ENCODE measurements around the gene SDC1. TPM values are rescaled to one million over a fixed set of nuclear protein-coding genes. Genes with fewer than 3 reads are reported as not detected.
"Not testable (repeated sequence)": the region's sequence is repeated elsewhere in the genome, so short reads cannot be mapped to it uniquely, and the experiment has no call there.

The SDC1 gene
- total and polyA plus RNA-seq, 8 donors, result 16.0 to 140 (median 45.0) TPM

- no peak for DNase-seq
- no peak overlapping the region for H3K27ac ChIP-seq
- no peak for TF ChIP-seq POLR2AphosphoS5 (IDR thresholded peaks at IDR 0.05)
- no peak for TF ChIP-seq POLR2A (IDR thresholded peaks at IDR 0.05)
- TF ChIP-seq EP300 (IDR thresholded peaks at IDR 0.05), result no peak
- no peak for TF ChIP-seq CTCF (IDR thresholded peaks at IDR 0.05)
- H3K4me1 ChIP-seq, result peaks cover 0 to 10% (median 6%) of the 10 kb centered on the region in 4 donors
- no peaks in the 10 kb centered on the region for H3K27me3 ChIP-seq
- WGBS, 5 donors, result 58 to 71% (median 67%) methylated on average over 9 of the region's 9 CpGs
- no peak overlapping the region for H3K4me3 ChIP-seq
- intact Hi-C loops (cut with DNase I; ENCODE audit: low total_unique reads), result no loop called here
- H3K9me3 ChIP-seq, result no peaks in the 10 kb centered on the region
- peaks cover 0 to 22% (median 18%) of the 10 kb centered on the region in 4 donors for H3K36me3 ChIP-seq
These were observed 17.9 kb upstream of the SDC1 start for GRCh38 chr2:20242727-20243377.

- no peak for TF ChIP-seq POLR2A (IDR thresholded peaks at IDR 0.05)
- no peak for TF ChIP-seq EP300 (IDR thresholded peaks at IDR 0.05)
- no peak for TF ChIP-seq POLR2AphosphoS5 (IDR thresholded peaks at IDR 0.05)
- TF ChIP-seq CTCF (IDR thresholded peaks at IDR 0.05), result peak in 2 of 7 experiments; percentile 31
These were observed 17.2 kb upstream of the SDC1 start for GRCh38 chr2:20241973-20242726.

GRCh38 chr2:20240291-20240690 lies 15.4 kb upstream of the SDC1 start:
- H3K36me3 ChIP-seq; H3K9me3 ChIP-seq; H3K27me3 ChIP-seq; H3K27ac ChIP-seq; intact Hi-C loops (cut with DNase I; ENCODE audit: low total_unique reads); DNase-seq; H3K4me3 ChIP-seq: not testable (repeated sequence)
- peaks cover 0 to 10% (median 6%) of the 10 kb centered on the region in 4 donors for H3K4me1 ChIP-seq
- 86 to 98% (median 95%) methylated on average over 6 of the region's 6 CpGs for WGBS, 5 donors

More at GRCh38 chr2:20241973-20242726, 17.2 kb upstream of the SDC1 start:
- Histone ChIP-seq H3K9me3 (no peaks in the 10 kb centered on the region), H3K4me3 (no peak overlapping the region), H3K27me3 (no peaks in the 10 kb centered on the region), H3K36me3 (peaks cover 0 to 15% (median 11%) of the 10 kb centered on the region in 4 donors), H3K4me1 (peaks cover 0 to 10% (median 6%) of the 10 kb centered on the region in 4 donors), H3K27ac (no peak overlapping the region)
- intact Hi-C loops (cut with DNase I; ENCODE audit: low total_unique reads), result no loop called here
- peak in 1 of 2 donors; percentile 23 for DNase-seq
- WGBS, 5 donors, result 40 to 47% (median 44%) methylated on average over 41 to 43 of the region's 43 CpGs

- no peak for TF ChIP-seq POLR2AphosphoS5 (IDR thresholded peaks at IDR 0.05)
- no peak for TF ChIP-seq POLR2A (IDR thresholded peaks at IDR 0.05)
- TF ChIP-seq CTCF (IDR thresholded peaks at IDR 0.05), result no peak
- no peak for TF ChIP-seq EP300 (IDR thresholded peaks at IDR 0.05)
- H3K27me3 ChIP-seq, result no peaks in the 10 kb centered on the region
- H3K4me1 ChIP-seq, result no peaks in the 10 kb centered on the region
- H3K9me3 ChIP-seq, result no peaks in the 10 kb centered on the region
- H3K4me3 ChIP-seq, result no peak overlapping the region
- intact Hi-C loops (cut with DNase I; ENCODE audit: low total_unique reads), result no loop called here
- 77 to 88% (median 80%) methylated on average over 5 of the region's 5 CpGs for WGBS, 5 donors
- no peak for DNase-seq
- H3K36me3 ChIP-seq, result no peaks in the 10 kb centered on the region
- H3K27ac ChIP-seq, result no peak overlapping the region
These were observed 11.6 kb upstream of the SDC1 start for GRCh38 chr2:20236496-20236895.
